ENCODE measurements around the gene KIAA1549.

The KIAA1549 gene

GRCh38 chr7:138992052-138992531 is 10.9 kb upstream of the KIAA1549 start:
- no peak for TF ChIP-seq CTCF (IDR thresholded peaks at IDR 0.05)
- Histone ChIP-seq H3K9me3 (peaks cover 0 to 2% (median 0%) of the 10 kb centered on the region in 3 donors), H3K4me3 (no peak overlapping the region), H3K36me3 (no peaks in the 10 kb centered on the region), H3K4me1 (no peaks in the 10 kb centered on the region), H3K27me3 (no peaks in the 10 kb centered on the region), H3K27ac (no peak overlapping the region)
- no peak for DNase-seq
- intact Hi-C loops (cut with DNase I; ENCODE audit: low total_unique reads), result no loop called here

DNA sequence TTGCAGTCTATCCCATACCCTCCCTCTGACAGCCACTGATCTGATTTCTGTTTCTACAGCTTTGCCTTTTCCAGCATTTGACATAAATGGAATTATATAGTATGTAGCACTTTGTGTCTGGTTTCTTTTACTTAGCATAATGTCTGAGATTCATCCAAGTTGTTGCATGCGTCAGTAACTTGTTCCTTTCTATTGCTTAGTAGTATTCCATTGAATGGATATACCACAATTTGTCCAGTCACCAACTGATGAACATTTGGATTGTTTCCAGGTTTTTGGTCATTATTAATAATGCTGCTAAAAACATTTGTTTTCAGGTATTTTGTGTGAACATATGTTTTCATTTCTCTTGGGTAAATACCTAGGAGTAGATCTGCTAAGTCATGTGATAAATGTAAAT is 6.5 kb upstream of the KIAA1549 start:
- intact Hi-C loops (cut with DNase I; ENCODE audit: low total_unique reads), result no loop called here
- Histone ChIP-seq H3K4me1 (no peaks in the 10 kb centered on the region), H3K27ac (no peak overlapping the region), H3K36me3 (no peaks in the 10 kb centered on the region), H3K4me3 (no peak overlapping the region), H3K9me3 (peaks cover 0 to 8% (median 0%) of the 10 kb centered on the region in 3 donors), H3K27me3 (no peaks in the 10 kb centered on the region)
- TF ChIP-seq CTCF (IDR thresholded peaks at IDR 0.05), result no peak
- DNase-seq, result no peak

DNA sequence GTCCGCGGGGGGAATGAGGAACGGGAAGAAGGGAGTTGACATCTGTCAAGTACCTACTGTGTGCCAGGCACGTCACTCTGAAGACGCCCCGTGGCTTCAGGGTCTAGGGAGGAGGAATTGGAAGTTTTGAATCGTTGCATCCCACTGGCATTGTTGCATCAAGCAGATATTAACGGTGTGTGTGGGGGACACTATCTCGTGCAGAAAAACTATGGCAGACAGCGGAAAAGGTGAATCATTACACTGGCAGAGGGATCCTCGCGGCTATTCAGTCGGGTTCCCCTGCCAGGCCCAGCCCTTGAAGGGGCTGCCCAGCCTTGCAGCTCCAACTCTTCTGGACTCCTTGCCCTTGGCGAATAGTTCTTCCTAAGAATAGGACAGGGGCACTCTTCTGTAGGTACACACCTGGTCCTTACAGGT is 1.0 kb upstream of the KIAA1549 start:
- no peak for DNase-seq
- peaks cover 0 to 19% (median 7%) of the 10 kb centered on the region in 4 donors for H3K4me1 ChIP-seq
- peak overlapping the region; percentile 46 to 54 for H3K4me3 ChIP-seq
- peaks cover 0 to 8% (median 0%) of the 10 kb centered on the region in 3 donors for H3K9me3 ChIP-seq
- intact Hi-C loops (cut with DNase I; ENCODE audit: low total_unique reads), result no loop called here
- H3K27me3 ChIP-seq, result peaks cover 0 to 7% of the 10 kb centered on the region in 2 donors
- no peak for TF ChIP-seq CTCF (IDR thresholded peaks at IDR 0.05)
- no peak overlapping the region for H3K27ac ChIP-seq
- H3K36me3 ChIP-seq, result no peaks in the 10 kb centered on the region

- intact Hi-C loops (cut with DNase I; ENCODE audit: low total_unique reads), result no loop called here
- no peaks in the 10 kb centered on the region for H3K9me3 ChIP-seq
- peaks cover 0 to 17% of the 10 kb centered on the region in 2 donors for H3K27me3 ChIP-seq
- no peak for TF ChIP-seq CTCF (IDR thresholded peaks at IDR 0.05)
- peak overlapping the region; percentile 46 to 54 for H3K4me3 ChIP-seq
- peaks cover 0 to 19% (median 7%) of the 10 kb centered on the region in 4 donors for H3K4me1 ChIP-seq
- H3K36me3 ChIP-seq, result no peaks in the 10 kb centered on the region
- no peak for DNase-seq
- no peak overlapping the region for H3K27ac ChIP-seq
Measured at GRCh38 chr7:138980563-138981291, 462 bp downstream of the KIAA1549 start.

DNA sequence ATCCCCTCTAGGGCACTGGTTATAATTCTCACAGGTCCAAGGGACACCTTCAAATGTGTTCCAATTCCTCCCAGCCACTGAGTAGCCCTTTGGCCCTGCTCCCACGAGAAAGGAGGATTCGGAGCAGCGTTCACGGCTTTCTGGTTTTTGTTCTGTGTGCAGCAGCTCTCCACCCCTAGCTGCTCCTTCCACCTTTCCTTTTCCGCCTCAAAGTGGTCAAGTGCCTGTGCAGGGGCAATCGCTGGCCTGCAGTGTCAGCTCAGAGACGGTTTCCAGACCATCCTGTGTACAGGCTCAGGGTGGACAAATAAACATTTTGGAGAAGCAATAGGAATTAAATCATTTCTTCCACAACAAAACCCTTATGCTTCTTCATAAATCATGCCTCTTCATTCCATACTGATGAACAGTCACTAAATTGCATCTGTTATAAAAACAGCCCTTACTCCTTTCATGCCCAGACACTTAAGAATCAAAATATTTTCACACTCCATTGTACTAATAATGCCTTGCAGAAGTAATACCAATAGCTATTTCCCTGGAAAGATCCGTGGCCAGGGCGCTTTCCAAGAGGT is 1.1 kb downstream of the KIAA1549 start:
- no peak overlapping the region for H3K27ac ChIP-seq
- H3K4me1 ChIP-seq, result peaks cover 0 to 19% (median 7%) of the 10 kb centered on the region in 4 donors
- no peak for DNase-seq
- no peaks in the 10 kb centered on the region for H3K36me3 ChIP-seq
- H3K4me3 ChIP-seq, result peak overlapping the region; percentile 46 to 54
- intact Hi-C loops (cut with DNase I; ENCODE audit: low total_unique reads), result no loop called here
- H3K9me3 ChIP-seq, result no peaks in the 10 kb centered on the region
- peaks cover 0 to 17% of the 10 kb centered on the region in 2 donors for H3K27me3 ChIP-seq
- TF ChIP-seq CTCF (IDR thresholded peaks at IDR 0.05), result no peak
